SK-N-SH treated with all-trans-retinoic acid at 6 μM for 48 hours (cell line): ENCODE data around the gene ZMIZ1.
"Not testable (repeated sequence)": the region's sequence is repeated elsewhere in the genome, so short reads cannot be mapped to it uniquely, and the experiment has no call there.

Source experiments
- CREB5 ChIP-seq: fragments of 250-450 bp; sonication (Bioruptor Pico); IDR thresholded peaks from 2 replicates; pipeline ENCODE4 v1.5.1; 2020; ENCODE audit warnings: low read depth, mild to moderate bottlenecking, moderate library complexity
- ZC3H10 ChIP-seq: fragments of 250-450 bp; sonication (Bioruptor Pico); IDR thresholded peaks from 2 replicates; pipeline ENCODE4 v1.5.1; 2021; ENCODE audit warnings: mild to moderate bottlenecking, moderate library complexity

GRCh38 chr10:79036416-79036815 lies 32.4 kb upstream of the ZMIZ1 start:
- not testable (repeated sequence) for TF ChIP-seq CREB5, ZC3H10
